MCF 10A (cell line): Measurements from ENCODE around the gene BAHCC1. TPM values are rescaled to one million over a fixed set of nuclear protein-coding genes. Genes with fewer than 3 reads are reported as not detected.

Experiments
- BruUV-seq: library from RNA; stranded (reverse); fragments of 400-500 nt; replicated peaks from 2 replicates; lab custom pipeline; 2021; lab: Mats Ljungman, UMichigan
- CTCF ChIA-PET: fragments of 300-600 bp; sonication (Branson Sonifier 250); formaldehyde crosslinking; extraction: SDS; loops from one replicate; lab custom pipeline; 2021; ENCODE audit warnings: antibody characterized with exemption, inconsistent platforms; lab: Yijun Ruan, JAX
- POLR2A ChIA-PET: fragments of 300-600, 350-650 bp; sonication (Branson Sonifier 250); formaldehyde crosslinking; extraction: SDS; loops from one replicate; lab custom pipeline; 2020; ENCODE audit warnings: antibody characterized with exemption, inconsistent platforms; lab: Yijun Ruan, JAX
- DNase-seq: peaks from one replicate; pipeline ENCODE4 v3.0.0-alpha.2; 2018; ENCODE audit not compliant: unreplicated experiment
- H3K27ac Mint-ChIP-seq: one replicate; pipeline ENCODE4 v1.8.0; 2022; ENCODE audit warnings: mild to moderate bottlenecking, low read depth, mixed read lengths; ENCODE audit not compliant: unreplicated experiment
- H3K27me3 Mint-ChIP-seq: one replicate; pipeline ENCODE4 v1.8.0; 2022; ENCODE audit warnings: mixed read lengths; ENCODE audit not compliant: insufficient read depth, unreplicated experiment
- H3K36me3 Mint-ChIP-seq: one replicate; pipeline ENCODE4 v1.8.0; 2022; ENCODE audit warnings: mild to moderate bottlenecking, moderate library complexity, mixed read lengths; ENCODE audit not compliant: insufficient read depth, unreplicated experiment
- H3K4me1 Mint-ChIP-seq: one replicate; pipeline ENCODE4 v1.8.0; 2022; ENCODE audit warnings: mixed read lengths; ENCODE audit not compliant: insufficient read depth, unreplicated experiment
- H3K4me3 Mint-ChIP-seq: one replicate; pipeline ENCODE4 v1.8.0; 2022; ENCODE audit warnings: mild to moderate bottlenecking, moderate library complexity, mixed read lengths; ENCODE audit not compliant: unreplicated experiment
- H3K9me3 Mint-ChIP-seq: one replicate; pipeline ENCODE4 v1.8.0; 2022; ENCODE audit warnings: mixed read lengths; ENCODE audit not compliant: unreplicated experiment
- CTCF ChIP-seq: fragments of 200-600 bp; IDR thresholded peaks from one replicate; pipeline ENCODE4 v1.8.0; 2022; ENCODE audit warnings: antibody characterized with exemption, mild to moderate bottlenecking; ENCODE audit not compliant: unreplicated experiment
- intact Hi-C: fragments of 100-400 bp; cut with micrococcal nuclease; formaldehyde crosslinking; loops from 2 replicates; pipeline ENCODE4 v1.14.1; 2022
- total RNA-seq: library from RNA; stranded (reverse); gene quantifications from 2 replicates; pipeline ENCODE4 v1.2.3, GENCODE V29; 2022

The BAHCC1 gene
- total RNA-seq, 1 experiment from 2014 or later, result 7.4 TPM

- Mint-ChIP-seq H3K27me3 (no peaks in the 10 kb centered on the region), H3K36me3 (no peaks in the 10 kb centered on the region), H3K9me3 (no peaks in the 10 kb centered on the region), H3K4me3 (no peak overlapping the region), H3K4me1 (peaks cover 5% of the 10 kb centered on the region), H3K27ac (no peak overlapping the region)
- peak; percentile 50 for DNase-seq
- ChIA-PET CTCF (interaction anchor here (0.6 to 1.1 kb wide), 3 partner anchors 10 to 113 kb away, joined by 3 to 6 read pairs (median 4); no protein-coding TSS in a partner anchor), POLR2A (no interaction called here)
- peak; percentile 44 for TF ChIP-seq CTCF
- intact Hi-C loops, result no loop called here
- no TSS peak for BruUV-seq
These were observed 23.1 kb upstream of the BAHCC1 start for GRCh38 chr17:81371910-81372760.

GRCh38 chr17:81373536-81374160 lies 21.6 kb upstream of the BAHCC1 start:
- H3K27ac Mint-ChIP-seq, result no peak overlapping the region
- H3K9me3 Mint-ChIP-seq, result no peaks in the 10 kb centered on the region
- peaks cover 5% of the 10 kb centered on the region for H3K4me1 Mint-ChIP-seq
- DNase-seq, result no peak
- no peak for TF ChIP-seq CTCF
- H3K27me3 Mint-ChIP-seq, result no peaks in the 10 kb centered on the region
- H3K4me3 Mint-ChIP-seq, result no peak overlapping the region
- ChIA-PET POLR2A (interaction anchor here (0.6 to 1.3 kb wide), 2 partner anchors 8 to 9 kb away, joined by 3 to 4 read pairs; no protein-coding TSS in a partner anchor), CTCF (interaction anchor here (0.6 kb wide), 1 partner anchor 205 kb away, joined by 3 read pairs; no protein-coding TSS in a partner anchor)
- intact Hi-C loops, result no loop called here
- BruUV-seq, result no TSS peak
- H3K36me3 Mint-ChIP-seq, result no peaks in the 10 kb centered on the region

GRCh38 chr17:81374890-81375289 lies 20.4 kb upstream of the BAHCC1 start:
- ChIA-PET POLR2A (interaction anchor here (1.3 kb wide), 1 partner anchor 10 kb away, joined by 4 read pairs; no protein-coding TSS in a partner anchor), CTCF (no interaction called here)
- intact Hi-C loops, result no loop called here
- H3K9me3 Mint-ChIP-seq, result no peaks in the 10 kb centered on the region
- no peak overlapping the region for H3K27ac Mint-ChIP-seq
- H3K27me3 Mint-ChIP-seq, result no peaks in the 10 kb centered on the region
- DNase-seq, result no peak
- H3K36me3 Mint-ChIP-seq, result no peaks in the 10 kb centered on the region
- BruUV-seq, result no TSS peak
- H3K4me3 Mint-ChIP-seq, result no peak overlapping the region
- peaks cover 5% of the 10 kb centered on the region for H3K4me1 Mint-ChIP-seq
- no peak for TF ChIP-seq CTCF
